Measurements from ENCODE around the gene PLAAT1. TPM values are rescaled to one million over a fixed set of nuclear protein-coding genes. Genes with fewer than 3 reads are reported as not detected.

The PLAAT1 gene
- polyA plus RNA-seq, 1 donor from 2014 or later: 10.7 TPM

- H3K4me3 ChIP-seq (ENCODE audit: low read length): no peak overlapping the region
- H3K27ac ChIP-seq (ENCODE audit: low read length): no peak overlapping the region
- H3K79me2 ChIP-seq (replicated peaks; ENCODE audit: insufficient read depth, low read length): no peaks in the 10 kb centered on the region
- H3K9ac ChIP-seq (ENCODE audit: low read length): no peak overlapping the region
- H3K4me2 ChIP-seq (ENCODE audit: low read length): no peak overlapping the region
- no peak overlapping the region for H2AFZ ChIP-seq (ENCODE audit: low read depth, low read length)
- no peaks in the 10 kb centered on the region for H3K27me3 ChIP-seq (ENCODE audit: insufficient read depth, low read depth, low read length)
- no peaks in the 10 kb centered on the region for H4K20me1 ChIP-seq (ENCODE audit: insufficient read depth)
- TF ChIP-seq EZH2 (IDR thresholded peaks at IDR 0.05; ENCODE audit: borderline replicate concordance, insufficient read depth, low read length, poor library complexity, severe bottlenecking) (no peak), TAF1 (IDR thresholded peaks at IDR 0.05; ENCODE audit: low read depth) (no peak), EP300 (conservative IDR thresholded peaks at IDR 0.05; ENCODE audit: poor library complexity, severe bottlenecking) (no peak), POLR2AphosphoS5 (IDR thresholded peaks at IDR 0.05) (no peak), MXI1 (conservative IDR thresholded peaks at IDR 0.05; ENCODE audit: poor library complexity, severe bottlenecking) (no peak), RAD21 (conservative IDR thresholded peaks at IDR 0.05) (no peak), SMC3 (conservative IDR thresholded peaks at IDR 0.05; ENCODE audit: poor library complexity) (no peak), REST (IDR thresholded peaks at IDR 0.05; ENCODE audit: borderline replicate concordance) (no peak)
- no peaks in the 10 kb centered on the region for H3F3A ChIP-seq (ENCODE audit: insufficient read depth, low read length, poor library complexity, severe bottlenecking)
- H3K9me3 ChIP-seq (ENCODE audit: low read length): peaks cover 3% of the 10 kb centered on the region
- no peaks in the 10 kb centered on the region for H3K9me2 ChIP-seq (ENCODE audit: insufficient read depth, low read length)
- H3K36me3 ChIP-seq (ENCODE audit: insufficient read depth, low read length): no peaks in the 10 kb centered on the region
Observed at GRCh38 chr3:193292386-193292785, 51.4 kb downstream of the PLAAT1 start.

GRCh38 chr3:193295985-193296384 is 55.0 kb downstream of the PLAAT1 start:
- Histone ChIP-seq H4K20me1 (ENCODE audit: insufficient read depth) (no peaks in the 10 kb centered on the region), H3K36me3 (ENCODE audit: insufficient read depth, low read length) (no peaks in the 10 kb centered on the region), H3K27me3 (ENCODE audit: insufficient read depth, low read depth, low read length) (no peaks in the 10 kb centered on the region), H3K9me3 (ENCODE audit: low read length) (peaks cover 3% of the 10 kb centered on the region), H3K9me2 (ENCODE audit: insufficient read depth, low read length) (no peaks in the 10 kb centered on the region), H3K4me2 (ENCODE audit: low read length) (no peak overlapping the region), H2AFZ (ENCODE audit: low read depth, low read length) (no peak overlapping the region), H3K27ac (ENCODE audit: low read length) (no peak overlapping the region), H3K9ac (ENCODE audit: low read length) (no peak overlapping the region), H3K79me2 (replicated peaks; ENCODE audit: insufficient read depth, low read length) (no peaks in the 10 kb centered on the region), H3F3A (ENCODE audit: insufficient read depth, low read length, poor library complexity, severe bottlenecking) (no peaks in the 10 kb centered on the region), H3K4me3 (ENCODE audit: low read length) (no peak overlapping the region)
- TF ChIP-seq MXI1 (conservative IDR thresholded peaks at IDR 0.05; ENCODE audit: poor library complexity, severe bottlenecking) (no peak), POLR2AphosphoS5 (IDR thresholded peaks at IDR 0.05) (no peak), RAD21 (conservative IDR thresholded peaks at IDR 0.05) (no peak), REST (IDR thresholded peaks at IDR 0.05; ENCODE audit: borderline replicate concordance) (no peak), SMC3 (conservative IDR thresholded peaks at IDR 0.05; ENCODE audit: poor library complexity) (no peak), EP300 (conservative IDR thresholded peaks at IDR 0.05; ENCODE audit: poor library complexity, severe bottlenecking) (no peak), TAF1 (IDR thresholded peaks at IDR 0.05; ENCODE audit: low read depth) (no peak), CTCF (IDR thresholded peaks at IDR 0.05; ENCODE audit: poor library complexity, severe bottlenecking) (no peak), EZH2 (IDR thresholded peaks at IDR 0.05; ENCODE audit: borderline replicate concordance, insufficient read depth, low read length, poor library complexity, severe bottlenecking) (no peak)
